HEK293 (cell line): Measurements from ENCODE around the gene DDX51.
A peak's percentile ranks its signal among the peaks of the same experiment; 100 is the strongest.

Source experiments
- CTCF ChIA-PET: fragments of 350-600 bp; formaldehyde crosslinking; extraction: SDS; loops from one replicate; lab custom pipeline; 2021; ENCODE audit warnings: antibody characterized with exemption; lab: Yijun Ruan, JAX
- POLR2A ChIA-PET: fragments of 300-600 bp; formaldehyde crosslinking; extraction: SDS; loops from one replicate; lab custom pipeline; 2020; ENCODE audit warnings: antibody characterized with exemption, inconsistent platforms; lab: Yijun Ruan, JAX
- H3K27ac ChIP-seq: fragments of 200-500 bp; sonication (Bioruptor generic); 2 replicates; pipeline ENCODE4 v1.5.1; 2014; ENCODE audit warnings: low read depth, low read length, control low read depth, inconsistent platforms; ENCODE audit errors: extremely low read depth
- H3K36me3 ChIP-seq, 2 experiments: fragments of 200-500 bp in 1 of 2; sonication (Bioruptor generic) in 1 of 2; 1 replicate in 1 of 2; 2 replicates in 1 of 2; pipeline ENCODE4 v1.5.1; 2014 to 2017; ENCODE audit warnings: inconsistent platforms in 2 of 2, low read length in 2 of 2; ENCODE audit not compliant: control insufficient read depth in 2 of 2, insufficient read depth in 1 of 2
- H3K4me1 ChIP-seq: fragments of 200-500 bp; sonication (Bioruptor generic); 2 replicates; pipeline ENCODE4 v1.5.1; 2014; ENCODE audit warnings: mild to moderate bottlenecking, low read length, inconsistent platforms; ENCODE audit not compliant: control insufficient read depth, insufficient read depth
- H3K4me3 ChIP-seq: 2 replicates; pipeline ENCODE4 v1.5.1; 2011; ENCODE audit warnings: low read depth, mild to moderate bottlenecking, control low read depth, low read length, moderate library complexity
- H3K9me3 ChIP-seq: fragments of 200-500 bp; sonication (Bioruptor generic); 2 replicates; pipeline ENCODE4 v1.5.1; 2014; ENCODE audit warnings: low read depth, low read length, inconsistent platforms; ENCODE audit not compliant: control insufficient read depth, insufficient read depth
- ATF2 ChIP-seq: fragments of 450-650 bp; formaldehyde crosslinking; IDR thresholded peaks from 2 replicates; pipeline ENCODE4 v1.5.1; 2016; ENCODE audit warnings: missing biosample characterization, missing genetic modification characterization, low read depth
- GLIS2 ChIP-seq: fragments of 450-650 bp; formaldehyde crosslinking; IDR thresholded peaks from 2 replicates; pipeline ENCODE4 v1.5.1; 2016; ENCODE audit warnings: missing biosample characterization, missing genetic modification characterization
- HOXD13 ChIP-seq: sonication (generic); formaldehyde crosslinking; IDR thresholded peaks from 2 replicates; pipeline ENCODE4 v1.8.0; 2022; ENCODE audit warnings: missing genetic modification reagents, borderline replicate concordance
- KLF8 ChIP-seq: fragments of 450-650 bp; formaldehyde crosslinking; IDR thresholded peaks from 2 replicates; pipeline ENCODE4 v1.5.1; 2016; ENCODE audit warnings: missing biosample characterization, missing genetic modification characterization
- KLF9 ChIP-seq: fragments of 450-650 bp; formaldehyde crosslinking; IDR thresholded peaks from 2 replicates; pipeline ENCODE4 v1.5.1; 2016; ENCODE audit warnings: missing biosample characterization, missing genetic modification characterization, low read depth
- PRDM1 ChIP-seq: fragments of 450-650 bp; formaldehyde crosslinking; IDR thresholded peaks from 2 replicates; pipeline ENCODE4; 2016; ENCODE audit warnings: missing biosample characterization, missing genetic modification characterization
- RBAK ChIP-seq: fragments of 450-650 bp; formaldehyde crosslinking; IDR thresholded peaks from 2 replicates; pipeline ENCODE4 v1.5.1; 2016; ENCODE audit warnings: missing biosample characterization, missing genetic modification characterization
- TRIM28 ChIP-seq: IDR thresholded peaks from 2 replicates; pipeline ENCODE4 v1.6.1; 2011; ENCODE audit warnings: low read length, control low read depth, borderline replicate concordance
- ZBTB26 ChIP-seq: fragments of 450-650 bp; formaldehyde crosslinking; optimal IDR thresholded peaks from 2 replicates; pipeline ENCODE3; 2016; ENCODE audit warnings: missing biosample characterization, mild to moderate bottlenecking, missing genetic modification characterization
- ZBTB48 ChIP-seq: fragments of 450-650 bp; formaldehyde crosslinking; IDR thresholded peaks from 2 replicates; pipeline ENCODE4 v1.5.1; 2016; ENCODE audit warnings: missing biosample characterization, missing genetic modification characterization
- ZBTB49 ChIP-seq: fragments of 450-650 bp; formaldehyde crosslinking; IDR thresholded peaks from 2 replicates; pipeline ENCODE4 v1.5.1; 2016; ENCODE audit warnings: missing biosample characterization, missing genetic modification characterization, low read depth
- ZNF146 ChIP-seq: fragments of 450-650 bp; formaldehyde crosslinking; IDR thresholded peaks from 2 replicates; pipeline ENCODE4 v1.5.1; 2016; ENCODE audit warnings: missing biosample characterization, missing genetic modification characterization
- ZNF23 ChIP-seq: fragments of 450-650 bp; formaldehyde crosslinking; IDR thresholded peaks from 2 replicates; pipeline ENCODE4 v1.5.1; 2016; ENCODE audit warnings: missing biosample characterization, missing genetic modification characterization, borderline replicate concordance
- ZNF266 ChIP-seq: fragments of 450-650 bp; formaldehyde crosslinking; IDR thresholded peaks from 2 replicates; pipeline ENCODE4 v1.5.1; 2016; ENCODE audit warnings: missing biosample characterization, missing genetic modification characterization, low read depth
- ZNF311 ChIP-seq: fragments of 450-650 bp; formaldehyde crosslinking; IDR thresholded peaks from 2 replicates; pipeline ENCODE4 v1.5.1; 2017; ENCODE audit warnings: missing biosample characterization, missing genetic modification characterization, borderline replicate concordance
- ZNF324 ChIP-seq: fragments of 450-650 bp; formaldehyde crosslinking; IDR thresholded peaks from 2 replicates; pipeline ENCODE4 v1.5.1; 2016; ENCODE audit warnings: missing biosample characterization, missing genetic modification characterization
- ZNF350 ChIP-seq: fragments of 450-650 bp; formaldehyde crosslinking; IDR thresholded peaks from 2 replicates; pipeline ENCODE4 v1.5.0; 2017; ENCODE audit warnings: missing biosample characterization, mild to moderate bottlenecking, missing genetic modification characterization
- ZNF391 ChIP-seq: fragments of 450-650 bp; formaldehyde crosslinking; IDR thresholded peaks from 2 replicates; pipeline ENCODE4 v1.5.1; 2016; ENCODE audit warnings: low read depth, missing biosample characterization, missing genetic modification characterization, borderline replicate concordance
- ZNF398 ChIP-seq: fragments of 450-650 bp; formaldehyde crosslinking; IDR thresholded peaks from 2 replicates; pipeline ENCODE4 v1.5.1; 2017; ENCODE audit warnings: missing biosample characterization, missing genetic modification characterization
- ZNF514 ChIP-seq: fragments of 450-650 bp; formaldehyde crosslinking; IDR thresholded peaks from 2 replicates; pipeline ENCODE4 v1.5.1; 2016; ENCODE audit warnings: missing biosample characterization, missing genetic modification characterization
- ZNF521 ChIP-seq: fragments of 450-650 bp; formaldehyde crosslinking; IDR thresholded peaks from 2 replicates; pipeline ENCODE4 v1.5.1; 2017; ENCODE audit warnings: missing biosample characterization, mild to moderate bottlenecking, missing genetic modification characterization
- ZNF624 ChIP-seq: fragments of 450-650 bp; formaldehyde crosslinking; IDR thresholded peaks from 2 replicates; pipeline ENCODE4 v1.5.1; 2017; ENCODE audit warnings: missing biosample characterization, missing genetic modification characterization
- ZNF626 ChIP-seq: fragments of 450-650 bp; sonication (Bioruptor Pico); formaldehyde crosslinking; IDR thresholded peaks from 2 replicates; pipeline ENCODE4 v1.5.1; 2018; ENCODE audit warnings: missing biosample characterization, missing genetic modification characterization, inconsistent platforms
- ZNF76 ChIP-seq: fragments of 450-650 bp; formaldehyde crosslinking; IDR thresholded peaks from 2 replicates; pipeline ENCODE4; 2016; ENCODE audit warnings: low read depth, missing biosample characterization, missing genetic modification characterization, borderline replicate concordance
- ZNF843 ChIP-seq: fragments of 450-650 bp; formaldehyde crosslinking; IDR thresholded peaks from 2 replicates; pipeline ENCODE4 v1.5.1; 2016; ENCODE audit warnings: missing biosample characterization, missing genetic modification characterization

DDX51 gene

GRCh38 chr12:132170094-132170636 is 26.0 kb upstream of the DDX51 start (continued):
- TF ChIP-seq ZNF398 (no peak), ZNF514 (tag by site-specific recombination) (no peak), ZNF146 (tag by site-specific recombination) (no peak), ZNF324 (no peak), ZBTB26 (tag by site-specific recombination) (no peak), ZNF843 (tag by site-specific recombination) (peak; percentile 73; the same call in 1 of the 2 replicates), ZNF76 (tag by site-specific recombination) (peak; percentile 70)

GRCh38 chr12:132169376-132169775 is 25.3 kb upstream of the DDX51 start:
- no peaks in the 10 kb centered on the region for H3K36me3 ChIP-seq
- no peaks in the 10 kb centered on the region for H3K9me3 ChIP-seq
- no peak for TF ChIP-seq ZNF23
- no peak for TF ChIP-seq HOXD13
- peak; percentile 49; the same call in 1 of the 2 replicates for TF ChIP-seq GLIS2
- TF ChIP-seq ZNF350 (tag by site-specific recombination): no peak
- no peak for TF ChIP-seq ZNF521 (tag by site-specific recombination)
- no peak for TF ChIP-seq RBAK (tag by site-specific recombination)
- no peak for TF ChIP-seq ZNF391 (tag by site-specific recombination)
- TF ChIP-seq PRDM1 (tag by site-specific recombination): no peak
- no peak for TF ChIP-seq ZNF626 (tag by site-specific recombination)
- ChIA-PET CTCF (no interaction called here), POLR2A (no interaction called here)
- H3K4me3 ChIP-seq: no peak overlapping the region
- H3K27ac ChIP-seq: no peak overlapping the region; the same call in 1 of the 2 replicates
- H3K4me1 ChIP-seq: peaks cover 6% of the 10 kb centered on the region

- Histone ChIP-seq H3K4me1 (peaks cover 6% of the 10 kb centered on the region), H3K9me3 (no peaks in the 10 kb centered on the region), H3K36me3 (no peaks in the 10 kb centered on the region), H3K27ac (no peak overlapping the region), H3K4me3 (no peak overlapping the region)
- POLR2A ChIA-PET: no interaction called here
- CTCF ChIA-PET: interaction anchor here (0.7 to 1.0 kb wide), 2 partner anchors 246 to 603 kb away, joined by 3 to 4 read pairs; no protein-coding TSS in a partner anchor
- TF ChIP-seq ZBTB49 (tag by site-specific recombination) (no peak), ZNF266 (tag by site-specific recombination) (no peak), ZNF311 (no peak), ZBTB48 (tag by site-specific recombination) (no peak), ATF2 (tag by site-specific recombination) (no peak), ZNF624 (tag by site-specific recombination) (no peak), HOXD13 (no peak), KLF8 (tag by site-specific recombination) (no peak), TRIM28 (no peak), KLF9 (tag by site-specific recombination) (no peak)
Measured at GRCh38 chr12:132168311-132169031, 24.4 kb upstream of the DDX51 start.
